Stimulated activated naive CD8-positive, alpha-beta T cell treated with anti-CD3 and anti-CD28 coated beads, Interleukin-15, amount 100 ng/mL, for 72 hours (primary cell): ENCODE results near the gene MAPK1IP1L.

Experiments used
- ATAC-seq: fragments of 150-1000 bp; cut with Tn5 transposase; 2 replicates; pipeline ENCODE4 v1.10.0; 2021; ENCODE audit warnings: mild to moderate bottlenecking, moderate library complexity
- DNase-seq, 2 donors: peaks; one replicate each; pipeline ENCODE4 v3.0.0; 2021 to 2022
- H3K27ac Mint-ChIP-seq, 2 donors: one replicate each; pipeline ENCODE4 v1.8.0; 2022; ENCODE audit warnings: mild to moderate bottlenecking in 2 of 2, mixed read lengths in 2 of 2, moderate library complexity in 2 of 2
- H3K27me3 Mint-ChIP-seq: one replicate; pipeline ENCODE4 v1.8.0; 2022; ENCODE audit warnings: mixed read lengths
- H3K4me1 Mint-ChIP-seq: one replicate; pipeline ENCODE4 v1.8.0; 2022; ENCODE audit warnings: mild to moderate bottlenecking, mixed read lengths
- H3K4me3 Mint-ChIP-seq, 2 donors: one replicate each; pipeline ENCODE4 v1.8.0; 2022; ENCODE audit warnings: mild to moderate bottlenecking in 2 of 2, mixed read lengths in 2 of 2, moderate library complexity in 1 of 2
- H3K9me3 Mint-ChIP-seq, 2 donors: one replicate each; pipeline ENCODE4 v1.8.0; 2022; ENCODE audit warnings: mixed read lengths in 2 of 2

The MAPK1IP1L gene

DNA sequence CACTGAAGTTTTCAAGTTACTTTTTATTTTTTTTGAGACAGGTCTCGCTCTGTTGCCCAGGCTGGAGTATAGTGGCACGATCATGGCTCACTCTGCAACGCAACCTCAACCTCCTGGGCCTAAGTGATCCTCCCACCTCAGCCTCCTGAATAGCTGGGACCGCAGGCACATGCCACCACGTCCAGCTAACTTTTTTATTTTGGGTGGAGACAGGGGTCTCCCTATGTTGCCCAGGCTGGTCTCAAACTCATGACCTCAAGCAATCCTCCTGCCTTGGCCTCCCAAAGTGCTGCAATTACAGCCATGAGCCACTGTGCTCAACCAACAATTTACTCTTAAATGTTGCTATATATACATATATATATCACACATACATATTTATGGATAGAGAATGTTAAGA, 50.3 kb downstream of the MAPK1IP1L start:
- H3K4me3 Mint-ChIP-seq = no peak overlapping the region
- DNase-seq = no peak
- H3K9me3 Mint-ChIP-seq = peaks cover 6% of the 10 kb centered on the region in 2 donors
- no peak for ATAC-seq
- no peaks in the 10 kb centered on the region for H3K27me3 Mint-ChIP-seq
- H3K4me1 Mint-ChIP-seq = peaks cover 60% of the 10 kb centered on the region
- H3K27ac Mint-ChIP-seq = no peak overlapping the region

DNA sequence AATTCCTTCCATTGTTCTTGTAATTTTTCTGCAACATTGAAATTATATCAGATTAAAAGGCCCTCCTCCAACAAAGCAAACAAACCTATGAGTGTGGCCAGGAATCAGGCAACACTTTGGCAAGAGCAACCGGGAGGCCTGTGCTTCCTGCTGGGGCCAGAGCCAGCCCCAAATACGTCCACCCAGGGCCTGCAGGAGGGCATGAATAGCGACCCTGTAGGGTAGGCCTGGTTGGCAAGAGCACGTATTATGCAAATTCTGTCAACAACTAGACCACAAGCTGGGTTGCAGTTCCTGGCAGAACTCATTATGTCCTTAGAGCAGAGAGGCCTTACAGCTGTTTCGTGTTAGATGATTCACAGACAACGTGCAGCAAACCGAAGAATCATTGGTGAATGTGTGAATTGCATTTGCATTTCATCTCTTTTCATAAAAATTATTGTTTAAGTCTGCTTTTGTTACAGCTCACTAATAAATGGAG, 50.7 kb downstream of the MAPK1IP1L start:
- H3K9me3 Mint-ChIP-seq = peaks cover 6% of the 10 kb centered on the region in 2 donors
- peak overlapping the region; percentile 83 to 85 for H3K4me3 Mint-ChIP-seq
- H3K4me1 Mint-ChIP-seq = peaks cover 56% of the 10 kb centered on the region
- H3K27ac Mint-ChIP-seq = peak overlapping the region; percentile 99
- DNase-seq (peak; percentile 58 to 74), ATAC-seq (peak; percentile 84)
- no peaks in the 10 kb centered on the region for H3K27me3 Mint-ChIP-seq

GRCh38 chr14:55103005-55103640, 51.7 kb downstream of the MAPK1IP1L start:
- peak; percentile 72 for ATAC-seq
- peak overlapping the region; percentile 83 to 85 for H3K4me3 Mint-ChIP-seq
- peak overlapping the region; percentile 99 for H3K27ac Mint-ChIP-seq
- peaks cover 56% of the 10 kb centered on the region for H3K4me1 Mint-ChIP-seq
- H3K9me3 Mint-ChIP-seq = peaks cover 6% of the 10 kb centered on the region in 2 donors
- DNase-seq = peak; percentile 69 to 71
- H3K27me3 Mint-ChIP-seq = no peaks in the 10 kb centered on the region

- peak overlapping the region in 1 of 2 donors; percentile 24 for H3K4me3 Mint-ChIP-seq
- H3K4me1 Mint-ChIP-seq = peaks cover 57% of the 10 kb centered on the region
- H3K27me3 Mint-ChIP-seq = no peaks in the 10 kb centered on the region
- H3K27ac Mint-ChIP-seq = peak overlapping the region in 1 of 2 donors; percentile 99
- ATAC-seq (no peak), DNase-seq (no peak)
- H3K9me3 Mint-ChIP-seq = peaks cover 6% of the 10 kb centered on the region in 2 donors
These were observed 52.8 kb downstream of the MAPK1IP1L start for GRCh38 chr14:55103971-55104954.

- no peaks in the 10 kb centered on the region for H3K27me3 Mint-ChIP-seq
- no peak for ATAC-seq
- H3K4me3 Mint-ChIP-seq = no peak overlapping the region
- H3K4me1 Mint-ChIP-seq = peaks cover 51% of the 10 kb centered on the region
- H3K9me3 Mint-ChIP-seq = peaks cover 6% of the 10 kb centered on the region in 2 donors
- no peak for DNase-seq
- no peak overlapping the region for H3K27ac Mint-ChIP-seq
These were observed 54.5 kb downstream of the MAPK1IP1L start for GRCh38 chr14:55105991-55106390.

GRCh38 chr14:55107766-55108554, 56.5 kb downstream of the MAPK1IP1L start:
- Mint-ChIP-seq H3K27ac (peak overlapping the region in 1 of 2 donors; percentile 77), H3K4me1 (peaks cover 34% of the 10 kb centered on the region), H3K9me3 (peaks cover 6% of the 10 kb centered on the region in 2 donors), H3K27me3 (no peaks in the 10 kb centered on the region), H3K4me3 (peak overlapping the region in 1 of 2 donors; percentile 5)
- ATAC-seq (peak; percentile 88), DNase-seq (peak; percentile 15 to 28)

GRCh38 chr14:55109836-55110235, 58.4 kb downstream of the MAPK1IP1L start:
- ATAC-seq = no peak
- H3K9me3 Mint-ChIP-seq = no peaks in the 10 kb centered on the region
- no peak overlapping the region for H3K4me3 Mint-ChIP-seq

DNA sequence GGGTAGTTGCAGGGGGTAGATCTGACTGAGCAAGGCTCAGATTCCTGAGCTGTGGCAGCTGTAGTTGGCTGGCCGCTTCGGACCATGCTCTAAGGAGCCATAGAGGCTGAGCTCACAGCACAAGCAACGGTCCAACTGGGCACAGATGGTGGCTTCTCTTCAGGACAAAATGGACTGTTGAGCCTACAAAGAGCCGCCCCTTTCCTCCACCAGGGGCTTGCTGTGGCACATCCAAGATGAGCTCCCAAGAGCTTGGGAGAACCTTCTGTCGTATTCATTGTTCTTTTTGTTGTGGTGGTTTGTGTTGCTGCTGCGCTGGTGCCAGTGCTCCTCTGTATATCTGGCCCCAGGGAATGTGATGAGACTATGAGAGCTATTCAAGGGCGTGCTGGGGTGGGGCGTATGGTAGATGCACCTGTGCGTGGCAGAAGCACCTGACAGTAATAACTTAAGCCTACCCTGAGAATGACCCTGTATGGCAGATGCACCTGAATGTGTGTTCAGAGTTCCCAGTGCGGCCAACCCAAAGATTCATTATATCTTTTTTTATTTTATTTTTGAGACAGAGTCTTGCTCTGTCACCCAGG, 59.8 kb downstream of the MAPK1IP1L start:
- DNase-seq = no peak
- Mint-ChIP-seq H3K9me3 (no peaks in the 10 kb centered on the region), H3K27me3 (peaks cover 9% of the 10 kb centered on the region), H3K4me1 (peaks cover 19% of the 10 kb centered on the region), H3K27ac (no peak overlapping the region), H3K4me3 (no peak overlapping the region)
- ATAC-seq = no peak

More at GRCh38 chr14:55109836-55110235, 58.4 kb downstream of the MAPK1IP1L start:
- H3K27ac Mint-ChIP-seq = no peak overlapping the region
- H3K4me1 Mint-ChIP-seq = peaks cover 19% of the 10 kb centered on the region
- no peak for DNase-seq
- peaks cover 6% of the 10 kb centered on the region for H3K27me3 Mint-ChIP-seq

- no peak for ATAC-seq
- no peak for DNase-seq
- Mint-ChIP-seq H3K27me3 (peaks cover 9% of the 10 kb centered on the region), H3K27ac (no peak overlapping the region), H3K9me3 (no peaks in the 10 kb centered on the region), H3K4me1 (no peaks in the 10 kb centered on the region), H3K4me3 (no peak overlapping the region)
These were observed 63.3 kb downstream of the MAPK1IP1L start for GRCh38 chr14:55114720-55115119.

- H3K4me1 Mint-ChIP-seq = no peaks in the 10 kb centered on the region
- peak overlapping the region in 1 of 2 donors; percentile 31 for H3K27ac Mint-ChIP-seq
- peaks cover 15% of the 10 kb centered on the region for H3K27me3 Mint-ChIP-seq
- H3K4me3 Mint-ChIP-seq = no peak overlapping the region
- DNase-seq (no peak), ATAC-seq (no peak)
- H3K9me3 Mint-ChIP-seq = no peaks in the 10 kb centered on the region
These were observed 64.0 kb downstream of the MAPK1IP1L start for GRCh38 chr14:55115460-55115859.

- peaks cover 17% of the 10 kb centered on the region for H3K27me3 Mint-ChIP-seq
- ATAC-seq = no peak
- no peak overlapping the region for H3K4me3 Mint-ChIP-seq
- H3K4me1 Mint-ChIP-seq = no peaks in the 10 kb centered on the region
- DNase-seq = no peak
- H3K27ac Mint-ChIP-seq = no peak overlapping the region
- H3K9me3 Mint-ChIP-seq = no peaks in the 10 kb centered on the region
These were observed 64.4 kb downstream of the MAPK1IP1L start for GRCh38 chr14:55115861-55116245.

DNA sequence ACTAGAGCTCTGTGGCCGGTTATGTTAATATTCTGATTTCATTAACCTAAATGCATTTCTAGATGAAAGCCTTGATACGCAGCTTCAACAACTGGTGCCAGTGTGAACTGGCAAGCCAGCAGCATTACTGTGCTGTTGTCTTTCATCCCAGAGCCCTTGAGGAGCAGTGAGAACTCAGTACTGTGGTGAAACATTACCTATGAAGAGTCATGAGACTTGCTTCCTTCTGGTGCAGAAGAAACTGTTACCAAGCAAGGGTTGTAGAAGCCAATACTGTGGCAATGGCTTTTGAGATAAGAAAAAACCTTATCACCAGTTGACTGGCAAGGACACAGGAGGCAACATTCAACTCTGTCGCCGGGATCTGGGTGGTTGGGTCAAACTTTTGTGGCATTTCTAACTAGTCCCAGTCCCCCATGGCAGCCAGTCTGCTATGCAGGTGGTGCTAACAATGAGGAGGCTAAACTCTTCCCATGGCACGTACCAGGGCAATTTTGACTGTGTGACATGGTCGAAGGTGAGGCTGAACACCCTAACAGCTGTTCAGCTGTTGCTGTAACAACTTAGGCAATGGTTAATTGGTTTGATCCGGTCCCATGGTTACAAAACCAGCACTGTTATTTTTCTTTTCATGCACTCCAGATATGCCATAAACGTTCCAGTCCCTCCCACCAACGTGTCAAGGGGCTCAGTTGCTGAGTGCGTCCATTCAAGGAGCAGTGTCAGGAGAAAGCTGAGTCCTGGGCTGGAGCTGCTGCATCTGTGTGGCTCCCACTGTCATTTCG, 65.0 kb downstream of the MAPK1IP1L start:
- Mint-ChIP-seq H3K27me3 (peaks cover 17% of the 10 kb centered on the region), H3K4me3 (no peak overlapping the region), H3K27ac (no peak overlapping the region), H3K4me1 (no peaks in the 10 kb centered on the region), H3K9me3 (no peaks in the 10 kb centered on the region)
- ATAC-seq (no peak), DNase-seq (no peak)

DNA sequence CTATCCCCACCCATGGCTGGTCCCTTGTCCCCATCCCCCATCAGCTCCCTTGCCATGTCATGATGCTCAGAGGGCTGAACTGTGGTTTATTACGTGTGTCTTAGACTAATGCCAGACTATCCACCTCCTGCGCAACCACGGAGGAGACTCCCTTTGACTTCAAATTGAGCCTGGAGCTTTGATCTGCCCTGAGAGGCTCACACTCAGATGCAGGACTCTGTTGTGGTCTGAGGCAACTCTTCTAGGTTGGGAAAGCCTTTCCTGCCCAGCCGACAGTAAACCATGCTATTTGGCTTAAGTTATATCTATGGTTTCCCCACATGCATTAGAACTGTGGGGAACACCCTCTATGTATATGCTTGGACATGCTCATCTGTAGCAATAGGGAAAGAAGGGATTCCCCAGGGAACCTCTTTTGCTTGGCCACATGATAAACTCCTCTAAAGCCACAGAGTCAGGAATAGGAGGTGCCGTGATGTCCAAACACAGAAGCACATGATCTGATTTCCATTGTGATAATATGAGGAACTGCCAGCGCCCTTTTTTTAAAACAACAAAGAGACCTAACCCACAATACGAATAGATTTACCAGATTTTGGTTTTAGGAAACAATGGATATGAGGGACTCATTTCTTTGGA, 66.5 kb downstream of the MAPK1IP1L start:
- Mint-ChIP-seq H3K27ac (no peak overlapping the region), H3K4me1 (peaks cover 4% of the 10 kb centered on the region), H3K9me3 (no peaks in the 10 kb centered on the region), H3K27me3 (peaks cover 17% of the 10 kb centered on the region), H3K4me3 (no peak overlapping the region)
- no peak for DNase-seq
- no peak for ATAC-seq

DNA sequence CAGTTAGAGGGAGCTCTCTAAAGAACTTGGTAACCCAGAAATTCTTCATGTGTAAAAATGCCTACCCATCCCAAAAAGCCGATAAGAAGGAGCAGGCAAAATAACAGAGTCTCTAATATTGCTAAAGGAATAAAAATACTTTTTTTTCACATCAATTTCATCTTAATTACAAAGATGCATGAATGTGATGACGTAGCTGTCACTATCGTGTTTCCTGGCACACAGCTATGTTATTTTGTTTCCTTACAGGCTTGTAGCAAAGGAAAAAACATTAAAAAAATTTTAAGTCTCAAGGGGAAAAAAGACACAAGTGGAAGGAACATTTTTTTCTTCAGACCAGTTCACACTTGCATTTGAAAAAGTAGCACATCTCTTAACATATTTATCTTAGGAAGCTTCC, 67.3 kb downstream of the MAPK1IP1L start:
- H3K27me3 Mint-ChIP-seq = peaks cover 17% of the 10 kb centered on the region
- ATAC-seq (no peak), DNase-seq (no peak)
- H3K4me1 Mint-ChIP-seq = peaks cover 7% of the 10 kb centered on the region
- no peak overlapping the region for H3K4me3 Mint-ChIP-seq
- no peak overlapping the region for H3K27ac Mint-ChIP-seq
- H3K9me3 Mint-ChIP-seq = no peaks in the 10 kb centered on the region
